WERI-Rb-1 (cell line): ENCODE results near the gene IGLL1.

Experiments
- DNase-seq: peaks from one replicate; pipeline ENCODE4 v3.0.0-alpha.2; 2020
- H3K27ac ChIP-seq: fragments of 250-450 bp; sonication (Bioruptor Pico); 2 replicates; pipeline ENCODE4 v1.5.1; 2020; ENCODE audit warnings: mild to moderate bottlenecking, moderate library complexity
- H3K27me3 ChIP-seq: fragments of 250-450 bp; sonication (Bioruptor Pico); 2 replicates; pipeline ENCODE4 v1.5.1; 2021; ENCODE audit warnings: mild to moderate bottlenecking, low read depth, moderate library complexity; ENCODE audit not compliant: insufficient read depth, severe bottlenecking
- H3K36me3 ChIP-seq: fragments of 250-450 bp; sonication (Bioruptor Pico); 2 replicates; pipeline ENCODE4 v1.5.1; 2020; ENCODE audit warnings: mild to moderate bottlenecking, moderate library complexity
- H3K4me3 ChIP-seq: 2 replicates; pipeline ENCODE4 v1.5.1; 2011; ENCODE audit warnings: low read depth, mild to moderate bottlenecking, control low read depth, low read length
- H3K9me3 ChIP-seq: fragments of 250-450 bp; sonication (Bioruptor Pico); 2 replicates; pipeline ENCODE4 v1.5.1; 2021; ENCODE audit warnings: mild to moderate bottlenecking, moderate library complexity; ENCODE audit not compliant: severe bottlenecking
- CTCF ChIP-seq: IDR thresholded peaks from 2 replicates; pipeline ENCODE4 v1.5.1; 2011; ENCODE audit warnings: low read depth, mild to moderate bottlenecking, control low read depth, inconsistent platforms, low read length

Gene IGLL1

GRCh38 chr22:23530106-23530505 lies 50.0 kb downstream of the IGLL1 start:
- Histone ChIP-seq H3K9me3 (no peaks in the 10 kb centered on the region), H3K27me3 (no peaks in the 10 kb centered on the region), H3K27ac (no peak overlapping the region), H3K36me3 (no peaks in the 10 kb centered on the region), H3K4me3 (no peak overlapping the region)
- no peak for DNase-seq
- TF ChIP-seq CTCF: no peak

GRCh38 chr22:23529166-23530103 lies 50.7 kb downstream of the IGLL1 start:
- TF ChIP-seq CTCF: no peak
- Histone ChIP-seq H3K27ac (no peak overlapping the region), H3K27me3 (no peaks in the 10 kb centered on the region), H3K4me3 (no peak overlapping the region), H3K9me3 (no peaks in the 10 kb centered on the region), H3K36me3 (no peaks in the 10 kb centered on the region)
- no peak for DNase-seq

GRCh38 chr22:23527971-23528740 lies 51.9 kb downstream of the IGLL1 start:
- no peaks in the 10 kb centered on the region for H3K36me3 ChIP-seq
- DNase-seq: no peak
- no peaks in the 10 kb centered on the region for H3K9me3 ChIP-seq
- no peak for TF ChIP-seq CTCF
- no peak overlapping the region for H3K27ac ChIP-seq
- H3K4me3 ChIP-seq: no peak overlapping the region
- H3K27me3 ChIP-seq: no peaks in the 10 kb centered on the region

GRCh38 chr22:23526596-23527316 lies 53.3 kb downstream of the IGLL1 start:
- Histone ChIP-seq H3K4me3 (no peak overlapping the region), H3K9me3 (no peaks in the 10 kb centered on the region), H3K27ac (no peak overlapping the region), H3K27me3 (no peaks in the 10 kb centered on the region), H3K36me3 (no peaks in the 10 kb centered on the region)
- TF ChIP-seq CTCF: no peak
- no peak for DNase-seq

GRCh38 chr22:23525510-23525909 lies 54.6 kb downstream of the IGLL1 start:
- H3K9me3 ChIP-seq: no peaks in the 10 kb centered on the region
- no peak overlapping the region for H3K4me3 ChIP-seq
- no peaks in the 10 kb centered on the region for H3K36me3 ChIP-seq
- no peak for DNase-seq
- no peak overlapping the region for H3K27ac ChIP-seq
- no peak for TF ChIP-seq CTCF
- H3K27me3 ChIP-seq: no peaks in the 10 kb centered on the region
